WI38 (cell line): ENCODE results near the gene TRIM59.

Source experiments
- H3K4me3 ChIP-seq: 2 replicates; pipeline ENCODE4 v1.5.1; 2011; ENCODE audit warnings: low read depth, mild to moderate bottlenecking, control low read depth, low read length
- CTCF ChIP-seq: IDR thresholded peaks from 2 replicates; pipeline ENCODE4 v1.5.1; 2012; ENCODE audit warnings: low read depth, mild to moderate bottlenecking, control low read depth, low read length

TRIM59 gene

GRCh38 chr3:160400030-160400701 is 49.4 kb downstream of the TRIM59 start:
- TF ChIP-seq CTCF: no peak

GRCh38 chr3:160399125-160400029 is 50.2 kb downstream of the TRIM59 start, which contains the start of the genes IFT80 and SMC4:
TSS of gene IFT80 (minus strand) at chr3:160399225. CDS start at chr3:160384600, 14,625 bp downstream.
TSS of gene SMC4 (plus strand) at chr3:160399650. CDS start at chr3:160400827, 1,177 bp downstream.
- peak within 1 kb of the TSS; percentile 83 for H3K4me3 ChIP-seq
- TF ChIP-seq CTCF: no peak

More at GRCh38 chr3:160400030-160400701, 49.4 kb downstream of the TRIM59 start:
- peak overlapping the region; percentile 83 for H3K4me3 ChIP-seq

GRCh38 chr3:160398820-160399124 is 50.8 kb downstream of the TRIM59 start:
- H3K4me3 ChIP-seq: peak overlapping the region; percentile 83
- TF ChIP-seq CTCF: no peak

GRCh38 chr3:160395297-160395696 is 54.3 kb downstream of the TRIM59 start:
- H3K4me3 ChIP-seq: no peak overlapping the region
- TF ChIP-seq CTCF: no peak

- H3K4me3 ChIP-seq: no peak overlapping the region
- TF ChIP-seq CTCF: no peak
Measured at GRCh38 chr3:160394009-160394392, 55.6 kb downstream of the TRIM59 start.

- H3K4me3 ChIP-seq: no peak overlapping the region
- TF ChIP-seq CTCF: no peak
Measured at GRCh38 chr3:160393346-160394008, 56.1 kb downstream of the TRIM59 start.
